ENCODE results near the gene SOS1. TPM values are rescaled to one million over a fixed set of nuclear protein-coding genes. Genes with fewer than 3 reads are reported as not detected.

SOS1 gene
- total RNA-seq, 1 experiment from 2014 or later: 28.7 TPM

DNA sequence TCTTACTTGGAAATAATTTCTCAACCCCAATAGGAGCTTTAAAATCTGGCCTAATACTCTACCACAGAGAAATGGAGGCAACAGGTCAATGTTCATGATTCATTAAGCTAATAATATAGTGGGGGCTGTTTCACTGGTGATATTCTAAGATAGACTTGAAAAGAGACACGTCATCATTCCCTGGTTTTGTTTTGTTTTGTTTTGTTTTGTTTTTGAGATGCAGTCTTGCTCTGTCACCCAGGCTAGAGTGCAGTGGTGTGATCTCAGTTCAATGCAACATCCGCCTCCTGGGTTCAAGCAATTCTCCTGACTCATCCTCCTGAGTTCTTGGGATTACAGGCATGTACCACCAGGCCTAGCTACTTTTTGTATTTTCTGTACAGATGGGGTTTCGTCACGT, 37.5 kb upstream of the SOS1 start:
- no peak overlapping the region for H3K27ac ChIP-seq (ENCODE audit: low read length)
- no TSS peak for BruUV-seq (replicated peaks)
- ATAC-seq: no peak

DNA sequence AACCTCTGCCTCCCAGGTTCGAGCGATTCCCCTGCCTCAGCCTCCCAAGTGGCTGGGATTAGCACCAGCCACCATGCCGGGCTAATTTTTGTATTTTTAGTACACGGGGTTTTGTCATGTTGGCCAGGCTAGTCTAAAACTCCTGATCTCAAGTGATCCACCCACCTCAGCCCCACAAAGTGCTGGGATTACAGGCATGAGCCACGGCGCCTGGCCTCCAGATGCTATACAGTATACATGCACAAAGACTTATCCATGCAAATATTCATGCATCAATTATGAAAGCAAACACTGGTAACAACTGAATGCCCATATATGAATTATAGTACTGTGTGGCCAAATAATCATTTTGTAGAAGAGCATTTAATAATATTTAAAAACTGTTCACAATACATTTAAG, 36.0 kb upstream of the SOS1 start:
- Histone ChIP-seq H3K27ac (ENCODE audit: low read length) (no peak overlapping the region), H3K4me1 (ENCODE audit: control insufficient read depth, insufficient read depth, low read length) (no peaks in the 10 kb centered on the region), H3K9me3 (ENCODE audit: control insufficient read depth, insufficient read depth, low read depth, low read length) (no peaks in the 10 kb centered on the region), H3K27me3 (ENCODE audit: control insufficient read depth, insufficient read depth, low read length) (no peaks in the 10 kb centered on the region), H3K36me3 (ENCODE audit: control insufficient read depth, insufficient read depth, low read length) (no peaks in the 10 kb centered on the region), H3K4me3 (ENCODE audit: low read depth in 2 of 2, low read length in 2 of 2) (no peak overlapping the region)
- intact Hi-C loops (cut with micrococcal nuclease; ENCODE audit: unreplicated experiment) (no loop called here), in situ Hi-C loops (cut with HindIII; ENCODE audit: low pct_unique_long_range_greater_than_20kb, low sequenced_read_pairs) (no loop called here)
- ChIA-PET CTCF (interaction anchor here (0.6 kb wide), 1 partner anchor 48 kb away, joined by 3 read pairs; no protein-coding TSS in a partner anchor), POLR2A (no interaction called here)
- no TSS peak for BruUV-seq (replicated peaks)
- TF ChIP-seq, protein P1, sequence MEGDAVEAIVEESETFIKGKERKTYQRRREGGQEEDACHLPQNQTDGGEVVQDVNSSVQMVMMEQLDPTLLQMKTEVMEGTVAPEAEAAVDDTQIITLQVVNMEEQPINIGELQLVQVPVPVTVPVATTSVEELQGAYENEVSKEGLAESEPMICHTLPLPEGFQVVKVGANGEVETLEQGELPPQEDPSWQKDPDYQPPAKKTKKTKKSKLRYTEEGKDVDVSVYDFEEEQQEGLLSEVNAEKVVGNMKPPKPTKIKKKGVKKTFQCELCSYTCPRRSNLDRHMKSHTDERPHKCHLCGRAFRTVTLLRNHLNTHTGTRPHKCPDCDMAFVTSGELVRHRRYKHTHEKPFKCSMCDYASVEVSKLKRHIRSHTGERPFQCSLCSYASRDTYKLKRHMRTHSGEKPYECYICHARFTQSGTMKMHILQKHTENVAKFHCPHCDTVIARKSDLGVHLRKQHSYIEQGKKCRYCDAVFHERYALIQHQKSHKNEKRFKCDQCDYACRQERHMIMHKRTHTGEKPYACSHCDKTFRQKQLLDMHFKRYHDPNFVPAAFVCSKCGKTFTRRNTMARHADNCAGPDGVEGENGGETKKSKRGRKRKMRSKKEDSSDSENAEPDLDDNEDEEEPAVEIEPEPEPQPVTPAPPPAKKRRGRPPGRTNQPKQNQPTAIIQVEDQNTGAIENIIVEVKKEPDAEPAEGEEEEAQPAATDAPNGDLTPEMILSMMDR (IDR thresholded peaks at IDR 0.05): no peak
- TF ChIP-seq TCF7L2 (IDR thresholded peaks at IDR 0.05; ENCODE audit: low read depth, low read length) (no peak), REST (IDR thresholded peaks at IDR 0.05; ENCODE audit: insufficient read depth in 1 of 2, low read depth in 2 of 2, low read length in 1 of 2) (no peak), SIN3A (IDR thresholded peaks at IDR 0.05; ENCODE audit: borderline replicate concordance, insufficient read depth, low read depth, low read length) (no peak), POLR2AphosphoS5 (IDR thresholded peaks at IDR 0.05; ENCODE audit: low read depth, low read length) (no peak)
- DNase-seq (ENCODE audit: low read depth, low spot score) (no peak), ATAC-seq (no peak)

More for the DNA sequence above, 37.5 kb upstream of the SOS1 start:
- no peaks in the 10 kb centered on the region for H3K36me3 ChIP-seq (ENCODE audit: control insufficient read depth, insufficient read depth, low read length)
- H3K4me3 ChIP-seq (ENCODE audit: low read depth in 2 of 2, low read length in 2 of 2): no peak overlapping the region
- in situ Hi-C loops (cut with HindIII; ENCODE audit: low pct_unique_long_range_greater_than_20kb, low sequenced_read_pairs) (no loop called here), intact Hi-C loops (cut with micrococcal nuclease; ENCODE audit: unreplicated experiment) (no loop called here)
- H3K9me3 ChIP-seq (ENCODE audit: control insufficient read depth, insufficient read depth, low read depth, low read length): no peaks in the 10 kb centered on the region
- TF ChIP-seq POLR2AphosphoS5 (IDR thresholded peaks at IDR 0.05; ENCODE audit: low read depth, low read length): no peak
- TF ChIP-seq TCF7L2 (IDR thresholded peaks at IDR 0.05; ENCODE audit: low read depth, low read length): no peak
- TF ChIP-seq REST (IDR thresholded peaks at IDR 0.05; ENCODE audit: insufficient read depth in 1 of 2, low read depth in 2 of 2, low read length in 1 of 2): no peak
- TF ChIP-seq SIN3A (IDR thresholded peaks at IDR 0.05; ENCODE audit: borderline replicate concordance, insufficient read depth, low read depth, low read length): no peak
- TF ChIP-seq, protein P1 (IDR thresholded peaks at IDR 0.05): no peak
- POLR2A ChIA-PET: no interaction called here
- CTCF ChIA-PET: no interaction called here
- DNase-seq (ENCODE audit: low read depth, low spot score): no peak
- no peaks in the 10 kb centered on the region for H3K4me1 ChIP-seq (ENCODE audit: control insufficient read depth, insufficient read depth, low read length)
- H3K27me3 ChIP-seq (ENCODE audit: control insufficient read depth, insufficient read depth, low read length): no peaks in the 10 kb centered on the region

Data from Panc1 (cell line).